ENCODE data around the gene GALT. TPM values are rescaled to one million over a fixed set of nuclear protein-coding genes. Genes with fewer than 3 reads are reported as not detected.

The GALT gene
- total RNA-seq, 4 donors from 2014 or later: 47.6 to 182 (median 77.6) TPM

DNA sequence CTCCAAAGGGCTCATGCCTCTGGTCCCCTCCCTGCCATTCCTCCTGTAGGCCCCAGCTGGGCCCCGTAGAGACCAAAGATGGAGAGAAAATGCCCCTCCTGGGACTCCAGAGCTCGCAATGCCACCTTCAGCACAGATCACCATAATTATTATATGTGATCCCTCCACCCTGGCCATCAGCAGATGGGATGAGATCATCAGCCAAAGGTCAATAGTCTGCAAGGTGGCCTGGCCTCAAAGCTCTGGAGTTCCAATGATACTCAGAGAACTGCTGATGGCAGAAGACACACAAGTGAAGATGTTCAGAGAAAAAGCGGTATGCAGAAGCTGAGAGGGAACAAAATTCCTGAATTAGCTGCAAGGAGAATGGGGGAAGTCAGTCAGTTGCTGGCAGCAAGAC lies 39.6 kb upstream of the GALT start:
- Histone ChIP-seq H3K27me3 (no peaks in the 10 kb centered on the region), H3K36me3 (no peaks in the 10 kb centered on the region), H3K4me3 (no peak overlapping the region), H3K27ac (no peak overlapping the region), H3K4me1 (peaks cover 17% of the 10 kb centered on the region), H3K9me3 (no peaks in the 10 kb centered on the region)
- WGBS: 89% methylated on average over 3 of the region's 3 CpGs
- DNase-seq (ENCODE audit: low spot score in 2 of 2): no peak
- no peak for TF ChIP-seq POLR2AphosphoS5 (IDR thresholded peaks at IDR 0.05)
- no peak for TF ChIP-seq POLR2A (IDR thresholded peaks at IDR 0.05)
- TF ChIP-seq, protein P1, sequence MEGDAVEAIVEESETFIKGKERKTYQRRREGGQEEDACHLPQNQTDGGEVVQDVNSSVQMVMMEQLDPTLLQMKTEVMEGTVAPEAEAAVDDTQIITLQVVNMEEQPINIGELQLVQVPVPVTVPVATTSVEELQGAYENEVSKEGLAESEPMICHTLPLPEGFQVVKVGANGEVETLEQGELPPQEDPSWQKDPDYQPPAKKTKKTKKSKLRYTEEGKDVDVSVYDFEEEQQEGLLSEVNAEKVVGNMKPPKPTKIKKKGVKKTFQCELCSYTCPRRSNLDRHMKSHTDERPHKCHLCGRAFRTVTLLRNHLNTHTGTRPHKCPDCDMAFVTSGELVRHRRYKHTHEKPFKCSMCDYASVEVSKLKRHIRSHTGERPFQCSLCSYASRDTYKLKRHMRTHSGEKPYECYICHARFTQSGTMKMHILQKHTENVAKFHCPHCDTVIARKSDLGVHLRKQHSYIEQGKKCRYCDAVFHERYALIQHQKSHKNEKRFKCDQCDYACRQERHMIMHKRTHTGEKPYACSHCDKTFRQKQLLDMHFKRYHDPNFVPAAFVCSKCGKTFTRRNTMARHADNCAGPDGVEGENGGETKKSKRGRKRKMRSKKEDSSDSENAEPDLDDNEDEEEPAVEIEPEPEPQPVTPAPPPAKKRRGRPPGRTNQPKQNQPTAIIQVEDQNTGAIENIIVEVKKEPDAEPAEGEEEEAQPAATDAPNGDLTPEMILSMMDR (IDR thresholded peaks at IDR 0.05): no peak
- TF ChIP-seq EP300 (IDR thresholded peaks at IDR 0.05): no peak

DNA sequence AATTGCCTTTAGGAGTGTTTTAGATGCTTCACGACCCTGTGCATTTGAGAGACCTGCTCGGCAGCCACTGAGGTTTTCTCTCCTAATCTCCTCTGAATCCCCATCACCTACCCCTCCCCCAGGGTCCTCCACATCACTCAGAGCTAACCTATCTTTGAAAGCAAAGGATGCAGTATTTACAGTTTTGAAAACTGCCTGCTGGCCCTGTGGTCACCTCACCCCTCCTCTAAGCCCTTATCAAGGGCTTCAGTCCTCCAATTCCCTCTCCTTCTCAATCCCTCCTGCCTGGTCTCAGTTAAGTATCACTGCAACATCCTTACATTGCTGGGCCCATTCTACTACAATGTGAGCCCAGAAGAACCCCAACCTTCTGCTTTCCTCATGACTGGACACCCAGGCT lies 39.1 kb upstream of the GALT start:
- no peak for DNase-seq (ENCODE audit: low spot score in 2 of 2)
- H3K27ac ChIP-seq: no peak overlapping the region
- H3K4me1 ChIP-seq: peaks cover 19% of the 10 kb centered on the region
- no peaks in the 10 kb centered on the region for H3K36me3 ChIP-seq
- no peak for TF ChIP-seq POLR2AphosphoS5 (IDR thresholded peaks at IDR 0.05)
- no peak overlapping the region for H3K4me3 ChIP-seq
- no peaks in the 10 kb centered on the region for H3K27me3 ChIP-seq
- H3K9me3 ChIP-seq: no peaks in the 10 kb centered on the region
- WGBS: 52% methylated on average over 2 of the region's 2 CpGs

DNA sequence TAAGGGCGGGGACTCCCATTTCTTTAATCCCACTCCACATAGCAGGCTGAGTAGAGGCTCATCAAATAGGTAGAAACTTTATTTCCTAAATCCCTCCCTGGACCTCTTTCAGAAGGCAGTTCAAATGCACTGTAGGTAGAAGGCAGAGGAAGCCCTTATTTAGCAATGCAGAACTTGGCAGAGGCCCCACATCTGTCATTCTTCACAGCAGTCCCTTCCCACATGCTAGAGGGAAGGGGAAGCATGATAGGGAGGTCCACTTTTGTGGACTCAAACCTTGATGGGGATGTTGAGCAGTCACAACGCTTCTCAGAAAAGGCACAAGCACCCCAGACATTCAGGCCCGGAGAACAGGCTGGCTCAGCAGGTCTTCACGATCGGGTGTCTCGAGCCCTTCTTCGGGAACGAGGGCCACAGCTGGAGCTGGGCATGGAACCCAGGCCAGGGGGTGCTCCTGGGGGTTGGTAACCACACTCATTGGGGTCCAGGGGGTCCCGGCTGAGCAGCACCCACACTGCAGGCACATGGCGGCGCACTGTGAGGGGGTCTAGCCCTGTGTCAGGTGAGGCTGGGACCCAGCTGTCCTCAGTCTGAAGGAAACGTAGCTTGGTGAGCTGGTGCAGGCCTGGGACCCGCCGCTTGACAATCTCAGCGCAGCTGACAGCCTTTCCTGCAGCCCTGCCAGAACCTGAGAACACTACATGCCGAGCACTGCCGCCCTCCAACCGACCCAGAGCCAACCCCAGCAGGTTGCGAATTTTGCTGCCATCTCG lies 35.9 kb upstream of the GALT start:
- Histone ChIP-seq H3K4me3 (no peak overlapping the region), H3K27me3 (no peaks in the 10 kb centered on the region), H3K27ac (no peak overlapping the region), H3K9me3 (no peaks in the 10 kb centered on the region), H3K36me3 (peaks cover 20% of the 10 kb centered on the region), H3K4me1 (peaks cover 25% of the 10 kb centered on the region)
- TF ChIP-seq EP300 (IDR thresholded peaks at IDR 0.05) (no peak), POLR2A (IDR thresholded peaks at IDR 0.05) (no peak), POLR2AphosphoS5 (IDR thresholded peaks at IDR 0.05) (no peak)
- TF ChIP-seq, protein P1 (IDR thresholded peaks at IDR 0.05): no peak
- WGBS: 93% methylated on average over 15 of the region's 20 CpGs
- no peak for DNase-seq (ENCODE audit: low spot score in 2 of 2)

DNA sequence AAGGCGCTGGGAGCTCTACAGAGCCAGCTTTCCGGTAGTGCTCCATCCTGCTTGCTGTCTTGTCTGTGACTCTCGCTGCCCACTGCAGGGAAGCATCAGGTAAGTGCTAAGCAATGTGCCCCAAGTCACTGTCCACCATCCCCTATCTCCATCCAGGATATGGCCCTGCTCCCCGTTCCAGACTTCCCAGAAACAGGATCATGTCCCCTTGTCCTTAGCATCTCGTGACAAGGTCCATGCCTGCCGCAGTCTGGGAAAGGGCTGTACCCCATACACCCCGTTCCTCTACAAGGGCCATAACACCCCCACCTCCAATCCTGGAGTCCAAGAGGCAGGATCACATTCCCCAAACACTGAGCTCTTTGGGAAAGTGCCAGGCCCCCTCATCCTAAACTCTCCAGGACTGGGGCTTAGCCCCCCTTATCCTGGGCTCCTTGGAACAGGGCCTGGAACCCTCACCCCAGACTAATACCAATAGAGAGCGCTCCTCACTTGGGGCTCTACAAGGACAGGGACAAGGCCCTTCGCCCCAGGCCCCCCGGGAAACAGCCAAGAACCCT lies 35.1 kb upstream of the GALT start:
- Histone ChIP-seq H3K9me3 (no peaks in the 10 kb centered on the region), H3K27ac (peak overlapping the region; percentile 84), H3K27me3 (no peaks in the 10 kb centered on the region), H3K36me3 (peaks cover 27% of the 10 kb centered on the region), H3K4me1 (peaks cover 25% of the 10 kb centered on the region), H3K4me3 (peak overlapping the region; percentile 64)
- TF ChIP-seq POLR2A (IDR thresholded peaks at IDR 0.05) (no peak), EP300 (IDR thresholded peaks at IDR 0.05) (no peak), POLR2AphosphoS5 (IDR thresholded peaks at IDR 0.05) (no peak)
- TF ChIP-seq, protein P1 (IDR thresholded peaks at IDR 0.05): no peak
- DNase-seq (ENCODE audit: low spot score in 2 of 2): no peak
- 73% methylated on average over 5 of the region's 10 CpGs for WGBS

DNA sequence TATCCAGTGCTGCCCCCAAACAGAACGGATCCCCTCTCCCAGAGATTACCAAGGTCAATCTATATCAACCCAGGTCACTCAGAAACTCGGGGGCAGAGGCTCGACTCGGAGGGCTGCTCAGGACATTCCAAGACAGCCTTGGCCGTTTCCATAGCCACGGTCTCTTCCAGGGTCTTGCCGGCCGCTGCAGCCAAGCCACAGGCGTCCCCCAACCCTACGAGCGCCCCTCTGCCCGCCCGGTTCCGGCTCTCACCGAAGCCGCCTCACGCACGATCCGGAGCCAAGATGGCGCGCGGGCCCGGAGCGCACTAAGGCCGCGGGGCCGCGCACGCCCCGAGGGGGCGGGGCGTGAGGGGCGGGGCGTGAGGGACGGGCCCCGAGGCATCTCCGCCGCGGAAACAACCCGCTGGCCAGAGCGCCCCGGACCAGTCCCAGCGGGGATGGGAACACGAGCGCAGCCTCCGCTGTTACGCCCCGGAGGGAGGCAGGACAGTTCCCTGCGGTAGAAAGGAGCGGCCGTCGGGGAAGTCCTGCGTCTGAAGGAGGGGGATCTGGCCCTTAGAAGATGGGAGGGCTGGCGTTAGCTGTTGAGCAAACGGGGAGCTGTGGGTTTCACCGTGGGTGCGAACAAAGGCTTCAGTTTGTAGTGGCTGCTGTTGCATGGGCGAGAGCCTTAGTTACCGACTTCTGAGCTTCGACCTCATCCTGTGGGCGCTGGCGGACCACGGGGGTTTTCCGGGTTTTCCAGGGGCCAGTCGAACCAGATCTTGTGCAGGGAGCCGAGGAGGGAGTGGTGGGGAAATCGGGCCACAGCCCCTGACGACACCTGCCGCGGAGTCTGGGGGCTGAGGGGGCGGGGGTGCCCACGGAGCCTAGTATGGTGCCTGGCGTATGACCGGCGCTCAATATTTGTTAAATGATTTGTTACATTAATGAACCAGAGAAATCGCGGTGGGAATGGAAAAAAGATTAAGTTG lies 34.4 kb upstream of the GALT start, which contains the start of gene RPP25L:
Gene RPP25L, minus strand, starts transcription at position 287 of the 977 bp plus-strand sequence. CDS start 801 bp downstream, outside the sequence.
- H3K9me3 ChIP-seq: no peaks in the 10 kb centered on the region
- peak within 1 kb of the TSS; percentile 84 for H3K27ac ChIP-seq
- peak within 1 kb of the TSS; percentile 64 for H3K4me3 ChIP-seq
- peak in 1 of 2 donors; percentile 89 for DNase-seq (ENCODE audit: low spot score in 2 of 2)
- TF ChIP-seq POLR2AphosphoS5 (IDR thresholded peaks at IDR 0.05) (no peak), POLR2A (IDR thresholded peaks at IDR 0.05) (peak in 1 of 2 donors; percentile 10)
- H3K36me3 ChIP-seq: peaks cover 35% of the 10 kb centered on the region
- peaks cover 25% of the 10 kb centered on the region for H3K4me1 ChIP-seq
- no peaks in the 10 kb centered on the region for H3K27me3 ChIP-seq
- WGBS: under 1% methylated on average over 21 of the region's 77 CpGs
